ENCODE measurements around the gene TP53I13.

The TP53I13 gene

DNA sequence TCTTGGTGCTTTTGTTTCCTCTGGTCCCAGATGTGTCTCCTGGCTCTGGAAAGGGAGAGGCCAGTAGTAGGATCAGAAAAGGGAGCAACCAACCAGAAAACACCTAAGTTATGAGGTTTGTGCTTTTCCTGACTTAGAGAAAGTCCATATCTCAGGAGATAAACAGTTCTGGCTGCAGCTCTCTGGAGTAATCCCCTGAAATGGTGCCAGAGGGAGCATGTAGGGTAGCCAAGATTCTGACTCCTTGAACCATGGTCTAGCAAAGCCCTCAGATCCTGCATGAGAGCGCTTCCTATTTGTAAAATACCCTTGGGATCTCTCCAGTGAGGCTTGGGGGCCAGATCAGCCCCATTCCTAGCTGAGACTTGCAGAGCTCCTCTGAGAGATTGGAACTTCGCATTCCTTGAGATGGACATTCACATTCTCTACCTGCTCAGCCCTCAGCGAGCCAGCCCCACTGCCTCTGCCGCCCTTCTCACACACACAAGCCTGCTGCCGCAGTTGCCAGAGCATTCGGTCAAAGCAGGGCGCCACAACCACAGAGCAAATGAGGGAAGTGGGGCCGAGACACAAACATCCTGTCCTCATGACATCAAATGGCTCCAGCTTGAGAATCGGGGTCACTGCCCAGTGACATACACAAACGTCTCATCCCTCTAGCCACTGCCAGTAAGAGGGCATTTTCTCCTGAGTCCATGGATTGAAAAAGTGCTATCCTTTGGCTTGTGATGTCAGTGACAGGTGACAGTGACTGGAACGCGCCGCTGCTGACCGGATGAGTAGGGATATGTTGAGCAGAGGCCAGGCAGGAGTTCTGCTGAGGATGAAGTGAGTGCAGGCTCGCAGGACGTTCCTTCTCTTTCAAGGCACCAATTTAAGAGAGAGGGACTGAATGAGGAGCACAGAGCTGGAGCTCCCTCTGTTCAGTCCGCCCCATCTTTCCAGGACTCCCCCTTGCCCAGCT, 6.7 kb upstream of the TP53I13 start:
- Mint-ChIP-seq H3K36me3 (peaks cover 42% of the 10 kb centered on the region), H3K4me1 (peaks cover 59% of the 10 kb centered on the region), H3K9me3 (no peaks in the 10 kb centered on the region), H3K27ac (peak overlapping the region; percentile 90), H3K4me3 (peak overlapping the region; percentile 58)
- ATAC-seq (no peak), DNase-seq (ENCODE audit: low spot score in 2 of 2) (no peak)

DNA sequence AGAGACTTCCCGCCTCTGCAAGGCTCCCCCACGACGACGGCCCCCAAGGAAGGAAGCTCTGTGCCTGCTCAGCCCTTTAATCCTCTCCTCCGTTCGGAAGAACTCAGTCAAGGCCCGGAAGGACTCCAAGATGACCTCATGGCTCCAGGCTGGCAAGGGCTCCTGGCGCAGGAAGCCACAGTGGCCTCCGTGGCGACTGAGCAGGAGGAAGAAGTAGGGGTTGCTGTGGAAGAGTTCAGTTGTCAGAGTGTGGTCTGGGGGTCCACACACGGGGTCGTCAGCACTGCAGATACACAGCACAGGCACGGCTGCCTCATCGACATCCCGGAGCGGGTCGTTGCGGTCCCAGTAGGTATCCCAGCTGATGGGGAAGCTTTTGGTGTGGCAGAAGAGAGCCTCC, 5.9 kb upstream of the TP53I13 start:
- Mint-ChIP-seq H3K4me1 (peaks cover 51% of the 10 kb centered on the region), H3K36me3 (peaks cover 42% of the 10 kb centered on the region), H3K4me3 (peak overlapping the region; percentile 58), H3K9me3 (no peaks in the 10 kb centered on the region), H3K27ac (peak overlapping the region; percentile 90)
- ATAC-seq = no peak
- DNase-seq (ENCODE audit: low spot score in 2 of 2) = no peak

DNA sequence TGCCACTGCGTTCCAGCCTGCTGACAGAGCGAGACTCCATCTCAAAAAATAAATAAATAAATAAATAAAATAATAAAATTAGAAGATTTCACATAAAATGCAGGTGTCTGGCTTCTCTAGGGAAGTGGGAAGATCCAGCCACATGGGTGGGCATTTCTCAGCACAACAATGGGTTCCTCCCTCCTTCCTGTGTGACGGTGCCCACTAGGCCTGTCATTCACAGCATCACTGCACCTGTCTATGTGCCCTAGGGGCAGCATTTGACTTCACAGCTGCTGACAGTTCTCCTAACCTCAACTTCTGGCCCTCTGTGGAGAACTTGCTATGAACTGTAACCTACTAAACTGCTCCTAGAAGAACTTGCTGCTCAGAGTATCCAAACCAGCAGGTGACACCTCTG, 4.7 kb upstream of the TP53I13 start:
- peaks cover 47% of the 10 kb centered on the region for H3K4me1 Mint-ChIP-seq
- no peaks in the 10 kb centered on the region for H3K9me3 Mint-ChIP-seq
- H3K4me3 Mint-ChIP-seq = peak overlapping the region; percentile 97
- H3K36me3 Mint-ChIP-seq = peaks cover 42% of the 10 kb centered on the region
- ATAC-seq (no peak), DNase-seq (ENCODE audit: low spot score in 2 of 2) (no peak)
- H3K27ac Mint-ChIP-seq = peak overlapping the region; percentile 64

DNA sequence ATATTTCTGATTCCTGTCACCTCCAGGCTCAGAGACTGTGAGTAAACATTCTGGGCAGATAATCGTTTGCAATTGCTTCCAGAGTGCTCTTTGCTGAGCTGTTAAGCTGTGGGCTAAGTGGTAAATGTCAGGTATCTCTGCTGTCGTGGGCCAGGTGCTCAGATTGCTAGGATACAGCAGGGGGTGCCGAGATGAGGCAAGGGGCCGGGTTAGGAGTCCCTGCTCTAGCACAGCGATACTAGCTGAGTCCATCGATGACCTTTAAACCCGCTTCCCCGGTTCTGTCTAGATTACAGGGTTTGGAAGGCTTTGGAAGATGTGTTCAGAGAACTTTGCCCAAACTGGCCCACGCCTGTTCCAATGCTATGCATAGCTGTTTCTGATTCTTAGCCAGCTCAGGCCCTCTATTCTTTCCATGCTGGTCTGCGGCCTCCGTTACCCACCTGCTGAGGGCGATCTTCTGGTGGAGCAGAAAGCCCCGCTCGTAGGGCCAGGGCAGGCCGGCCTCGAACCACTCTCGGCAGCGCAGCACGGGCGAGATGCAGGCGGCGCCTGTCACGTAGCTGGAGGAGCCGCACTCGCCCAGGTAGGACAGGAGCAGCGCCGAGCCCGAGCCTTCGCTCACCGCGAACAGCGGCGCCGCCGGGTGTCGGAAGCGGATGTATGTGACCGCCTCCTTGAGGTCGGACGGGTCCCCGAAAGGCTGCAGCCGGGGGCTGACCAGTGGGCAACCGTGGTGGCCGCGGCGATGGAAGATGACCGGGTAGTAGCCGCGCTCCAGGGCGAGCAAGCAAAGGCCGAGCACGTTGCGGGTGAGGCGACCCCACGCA, 2.6 kb upstream of the TP53I13 start:
- Mint-ChIP-seq H3K9me3 (no peaks in the 10 kb centered on the region), H3K4me3 (peak overlapping the region; percentile 97)
- DNase-seq (ENCODE audit: low spot score in 2 of 2) = peak; percentile 48 to 84

DNA sequence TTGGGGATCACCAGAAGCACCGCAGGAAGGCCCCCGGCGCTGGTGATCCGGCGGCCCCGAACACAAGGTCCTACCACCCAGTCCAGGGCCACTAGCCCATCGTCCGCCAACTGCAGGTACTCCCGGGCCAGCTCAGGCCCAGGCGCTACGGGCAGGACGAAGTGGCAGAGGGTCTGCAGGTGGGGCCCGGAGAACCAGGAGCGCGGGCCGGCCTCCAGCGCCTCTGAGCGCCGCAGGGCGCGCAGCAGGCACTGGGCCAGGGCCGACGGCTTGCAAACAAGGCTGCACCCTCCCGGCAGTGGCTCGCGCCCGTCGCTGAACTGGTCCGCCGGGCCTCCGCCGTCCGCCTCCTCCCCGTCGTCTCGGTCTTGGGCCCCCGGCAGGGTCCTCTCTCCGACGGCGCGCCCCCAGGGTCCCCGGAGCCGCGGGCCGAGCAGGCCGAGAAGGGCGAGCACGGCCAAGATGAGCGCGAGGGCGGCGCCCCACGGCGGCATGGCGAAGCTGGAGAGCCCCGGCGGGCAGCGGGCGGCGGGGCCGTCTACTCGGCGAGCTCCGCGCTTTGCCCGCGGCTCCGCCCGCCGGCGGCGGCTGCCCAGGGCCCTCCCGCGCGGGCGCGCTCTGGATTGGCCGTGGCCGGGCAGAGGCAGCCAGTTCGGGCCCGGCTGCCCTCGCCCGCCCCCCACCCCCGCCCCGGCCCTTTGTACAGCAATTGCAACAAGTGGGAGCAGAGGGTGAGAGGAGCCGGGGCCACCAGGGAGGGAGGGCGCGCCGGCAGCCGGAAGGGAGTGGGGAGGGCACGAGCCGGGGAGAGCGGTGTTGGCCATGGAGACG, 1.8 kb upstream of the TP53I13 start, which contains the start of gene ABHD15:
Gene ABHD15 (minus strand): TSS at position 565 of the 831 bp plus-strand sequence. CDS start 71 bp downstream, at position 494.
- ATAC-seq (peak; percentile 66), DNase-seq (ENCODE audit: low spot score in 2 of 2) (peak; percentile 69 to 85)
- peaks cover 57% of the 10 kb centered on the region for H3K4me1 Mint-ChIP-seq
- peak within 1 kb of the TSS; percentile 89 for H3K27ac Mint-ChIP-seq
- H3K4me3 Mint-ChIP-seq = peak within 1 kb of the TSS; percentile 97
- peaks cover 32% of the 10 kb centered on the region for H3K36me3 Mint-ChIP-seq
- H3K9me3 Mint-ChIP-seq = no peaks in the 10 kb centered on the region

More for the DNA sequence above, 2.6 kb upstream of the TP53I13 start:
- Mint-ChIP-seq H3K36me3 (peaks cover 39% of the 10 kb centered on the region), H3K27ac (peak overlapping the region; percentile 89), H3K4me1 (peaks cover 54% of the 10 kb centered on the region)
- peak; percentile 29 for ATAC-seq

DNA sequence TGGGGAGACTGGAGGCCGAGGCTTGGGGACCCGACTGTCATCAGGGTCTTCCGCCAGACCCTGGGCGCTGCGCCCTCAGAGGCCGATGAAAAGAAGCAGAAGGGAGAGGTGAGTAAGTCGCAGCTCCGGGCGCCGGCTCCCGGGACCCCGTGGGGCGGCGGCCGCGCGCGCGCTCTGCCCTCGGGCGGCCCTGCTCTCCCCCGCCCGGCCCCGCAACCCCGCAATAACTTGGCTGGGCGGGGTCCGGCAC, 1.3 kb upstream of the TP53I13 start:
- peak overlapping the region; percentile 97 for H3K4me3 Mint-ChIP-seq
- no peaks in the 10 kb centered on the region for H3K9me3 Mint-ChIP-seq
- ATAC-seq = peak; percentile 6
- peak overlapping the region; percentile 84 for H3K27ac Mint-ChIP-seq
- peaks cover 52% of the 10 kb centered on the region for H3K4me1 Mint-ChIP-seq
- peak in 1 of 2 donors; percentile 85 for DNase-seq (ENCODE audit: low spot score in 2 of 2)
- peaks cover 27% of the 10 kb centered on the region for H3K36me3 Mint-ChIP-seq

DNA sequence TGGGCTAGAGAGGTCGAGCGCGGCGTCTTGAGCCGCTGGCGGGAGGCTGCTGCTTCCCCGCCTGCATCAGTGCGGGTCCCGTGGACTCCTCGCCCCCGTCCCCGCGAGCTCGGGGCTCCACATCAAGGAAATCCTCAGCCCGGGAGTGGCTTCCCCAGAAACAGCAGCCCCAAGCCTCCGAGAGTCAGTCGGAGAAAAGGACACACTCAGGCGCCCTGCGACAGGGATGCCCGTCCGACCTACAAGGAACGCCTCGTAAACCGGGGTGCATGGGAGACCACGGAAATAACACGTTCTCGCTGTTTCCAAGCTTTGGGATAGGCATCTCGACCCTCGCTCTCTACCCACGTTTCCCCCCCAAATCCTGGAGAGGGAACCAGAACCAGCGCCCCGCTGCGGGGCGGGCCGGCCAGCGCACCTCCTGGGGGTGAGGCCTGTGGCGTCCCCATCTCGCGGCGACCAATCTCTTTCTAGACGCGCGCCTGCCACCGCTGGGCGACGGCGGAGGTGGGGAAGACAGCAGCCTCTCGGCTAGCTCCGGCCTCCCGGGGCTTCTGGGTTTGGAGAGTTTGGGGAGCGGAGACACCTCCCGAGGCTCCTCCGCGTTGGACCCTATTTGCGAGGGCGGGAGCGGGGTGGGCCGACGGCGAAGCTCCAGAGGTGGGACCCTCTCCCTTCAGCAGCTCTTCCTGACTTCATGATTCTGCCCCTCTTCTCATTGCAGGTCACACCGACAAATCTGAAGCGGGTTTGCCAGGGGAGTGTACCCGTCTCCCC, 759 bp upstream of the TP53I13 start:
- Mint-ChIP-seq H3K4me1 (peaks cover 46% of the 10 kb centered on the region), H3K36me3 (peaks cover 22% of the 10 kb centered on the region), H3K27ac (peak overlapping the region; percentile 84), H3K4me3 (peak overlapping the region; percentile 97), H3K9me3 (no peaks in the 10 kb centered on the region)
- ATAC-seq = peak; percentile 68
- DNase-seq (ENCODE audit: low spot score in 2 of 2) = peak; percentile 63 to 88

DNA sequence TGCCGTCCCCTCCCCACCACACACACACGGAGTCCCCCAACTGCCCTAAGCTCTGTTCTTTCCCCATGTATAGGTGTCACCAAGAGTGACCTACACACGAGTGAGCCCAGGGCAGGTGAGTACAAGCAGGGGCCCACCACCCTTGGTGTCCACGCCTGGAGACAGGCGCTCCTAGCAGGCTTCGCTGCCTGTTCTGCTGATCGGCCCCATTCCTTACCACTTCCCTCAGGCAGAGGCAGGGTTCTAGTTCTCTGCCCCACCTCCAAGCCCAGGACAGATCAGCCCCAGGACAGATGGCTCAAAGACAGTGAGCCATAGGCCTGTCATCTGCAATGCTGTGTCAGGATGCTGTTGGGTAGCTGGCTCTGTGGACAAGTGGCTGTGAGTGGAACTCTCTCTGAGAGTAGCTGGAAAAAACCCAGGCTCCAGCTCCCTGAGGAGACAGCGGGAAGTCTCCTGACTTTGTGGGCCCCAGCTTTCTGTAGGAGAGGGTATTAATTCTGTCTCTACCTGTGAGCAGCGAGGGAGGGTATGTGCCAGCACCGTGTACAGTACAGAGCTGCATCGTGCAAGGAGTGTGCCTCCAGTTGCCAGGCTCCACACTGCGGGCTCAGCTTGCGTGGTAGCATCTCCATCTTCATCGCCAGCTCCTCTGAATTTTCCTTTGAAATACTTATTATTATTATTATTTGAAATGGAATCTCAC, 897 bp downstream of the TP53I13 start:
- no peak for DNase-seq (ENCODE audit: low spot score in 2 of 2)
- H3K4me1 Mint-ChIP-seq = peaks cover 52% of the 10 kb centered on the region
- H3K4me3 Mint-ChIP-seq = peak overlapping the region; percentile 97
- peak overlapping the region; percentile 92 for H3K27ac Mint-ChIP-seq
- no peak for ATAC-seq
- peaks cover 33% of the 10 kb centered on the region for H3K36me3 Mint-ChIP-seq
- H3K9me3 Mint-ChIP-seq = no peaks in the 10 kb centered on the region

DNA sequence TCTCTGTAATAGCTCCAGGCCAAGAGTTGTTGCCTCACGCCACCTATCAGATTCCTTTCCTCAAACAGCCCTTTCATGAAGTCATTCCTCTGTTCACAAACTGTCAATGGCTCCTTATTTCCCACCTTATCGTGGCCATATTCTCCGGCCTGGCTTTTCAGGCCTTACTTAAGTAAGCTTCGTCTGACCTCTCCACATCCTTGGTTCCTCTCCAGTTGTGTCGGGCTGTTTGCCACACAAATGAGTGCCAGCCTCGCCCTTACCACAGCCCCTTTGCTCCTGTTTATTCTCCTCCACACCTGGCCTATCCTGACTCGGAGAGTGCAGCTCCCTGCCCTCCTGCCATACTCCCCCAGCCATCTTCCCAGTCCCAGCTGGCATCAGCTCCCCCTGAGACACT, 2.0 kb downstream of the TP53I13 start:
- H3K4me1 Mint-ChIP-seq = peaks cover 47% of the 10 kb centered on the region
- no peak overlapping the region for H3K27ac Mint-ChIP-seq
- ATAC-seq (no peak), DNase-seq (ENCODE audit: low spot score in 2 of 2) (no peak)
- peak overlapping the region; percentile 16 for H3K4me3 Mint-ChIP-seq
- H3K9me3 Mint-ChIP-seq = no peaks in the 10 kb centered on the region
- peaks cover 44% of the 10 kb centered on the region for H3K36me3 Mint-ChIP-seq

DNA sequence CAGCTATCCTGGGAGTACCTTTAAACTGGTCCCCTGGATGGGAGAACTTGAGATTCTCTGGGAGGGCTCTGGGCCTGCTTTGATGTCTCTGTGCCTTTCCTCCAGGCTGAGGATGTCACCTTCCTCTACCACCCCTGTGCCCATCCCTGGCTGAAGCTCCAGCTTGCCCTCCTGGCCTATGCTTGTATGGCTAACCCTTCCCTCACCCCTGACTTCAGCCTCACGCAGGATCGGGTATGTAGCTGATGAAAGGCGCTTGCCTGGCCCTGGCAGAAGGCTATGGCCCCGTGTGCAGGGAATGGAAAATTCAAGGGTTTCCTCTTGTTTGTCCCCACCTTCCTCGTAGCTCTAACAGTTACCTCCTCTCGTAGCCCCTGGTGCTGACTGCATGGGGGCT, 3.0 kb downstream of the TP53I13 start:
- Mint-ChIP-seq H3K27ac (no peak overlapping the region), H3K4me1 (peaks cover 40% of the 10 kb centered on the region), H3K4me3 (no peak overlapping the region), H3K36me3 (peaks cover 51% of the 10 kb centered on the region), H3K9me3 (no peaks in the 10 kb centered on the region)
- no peak for DNase-seq (ENCODE audit: low spot score in 2 of 2)
- no peak for ATAC-seq

DNA sequence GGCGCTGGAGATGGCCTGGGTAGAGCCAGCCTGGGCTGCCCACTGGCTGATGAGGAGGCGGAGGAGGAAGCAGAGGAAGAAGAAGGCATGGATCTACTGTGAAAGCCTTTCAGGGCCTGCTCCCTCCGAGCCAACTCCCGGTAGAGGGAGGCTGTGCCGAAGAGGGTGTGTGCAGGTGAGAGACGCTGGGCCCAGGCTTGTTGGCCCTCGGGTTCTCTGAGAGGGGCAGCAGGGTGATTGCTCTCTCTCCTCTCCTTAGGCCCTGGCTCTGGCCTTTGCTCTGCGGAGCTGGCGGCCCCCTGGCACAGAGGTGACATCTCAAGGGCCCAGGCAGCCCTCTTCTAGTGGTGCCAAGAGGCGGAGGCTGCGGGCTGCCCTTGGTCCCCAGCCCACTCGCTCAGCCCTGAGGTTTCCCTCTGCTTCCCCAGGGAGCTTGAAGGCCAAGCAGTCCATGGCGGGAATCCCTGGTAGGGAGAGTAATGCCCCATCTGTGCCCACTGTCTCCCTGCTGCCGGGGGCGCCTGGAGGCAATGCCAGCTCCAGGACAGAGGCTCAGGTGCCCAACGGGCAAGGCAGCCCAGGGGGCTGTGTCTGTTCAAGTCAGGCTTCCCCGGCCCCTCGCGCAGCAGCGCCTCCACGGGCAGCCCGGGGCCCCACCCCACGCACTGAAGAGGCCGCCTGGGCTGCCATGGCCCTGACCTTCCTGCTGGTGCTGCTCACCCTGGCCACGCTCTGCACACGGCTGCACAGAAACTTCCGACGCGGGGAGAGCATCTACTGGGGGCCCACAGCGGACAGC, 3.6 kb downstream of the TP53I13 start:
- H3K4me3 Mint-ChIP-seq = no peak overlapping the region
- peaks cover 54% of the 10 kb centered on the region for H3K36me3 Mint-ChIP-seq
- DNase-seq (ENCODE audit: low spot score in 2 of 2) (no peak), ATAC-seq (no peak)
- peaks cover 40% of the 10 kb centered on the region for H3K4me1 Mint-ChIP-seq
- H3K9me3 Mint-ChIP-seq = no peaks in the 10 kb centered on the region
- H3K27ac Mint-ChIP-seq = no peak overlapping the region

DNA sequence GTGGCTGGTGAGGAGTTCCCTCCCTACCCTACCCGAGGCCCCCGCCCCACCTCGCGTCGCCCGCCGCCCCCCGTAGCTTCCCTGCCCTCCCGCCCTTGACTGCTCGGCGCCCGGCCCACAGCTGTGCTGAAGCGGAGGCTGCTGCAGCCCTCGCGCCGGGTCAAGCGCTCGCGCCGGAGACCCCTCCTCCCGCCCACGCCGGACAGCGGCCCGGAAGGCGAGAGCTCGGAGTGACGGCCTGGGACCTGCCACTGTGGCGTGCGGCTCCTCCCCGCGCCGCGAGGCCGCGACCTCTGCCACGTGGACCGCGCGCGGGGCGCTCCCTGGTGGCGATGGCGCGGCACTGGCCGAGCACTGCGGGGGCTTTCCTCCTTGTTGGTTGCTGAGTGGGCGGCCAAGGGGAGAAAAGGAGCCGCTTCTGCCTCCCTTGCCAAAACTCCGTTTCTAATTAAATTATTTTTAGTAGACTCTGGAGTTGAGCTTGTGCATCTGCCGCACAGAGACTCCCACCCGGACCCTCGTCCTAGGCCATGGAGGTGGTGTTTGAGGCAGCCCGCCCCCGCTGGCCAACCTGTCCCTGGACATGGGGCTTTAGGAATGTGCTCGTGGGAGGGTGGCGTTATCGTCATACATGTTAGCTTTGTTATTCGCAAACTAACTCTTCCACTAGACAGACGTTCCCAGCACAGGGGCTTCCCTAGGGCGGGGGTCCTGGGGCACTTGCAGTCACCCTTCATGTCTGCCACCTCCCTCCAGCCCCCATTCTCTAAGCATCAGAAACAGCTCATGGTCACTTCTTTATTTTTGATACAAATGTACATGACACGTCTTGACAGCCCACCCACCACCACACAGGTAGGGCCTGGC, 4.4 kb downstream of the TP53I13 start:
- Mint-ChIP-seq H3K27ac (peak overlapping the region; percentile 69), H3K36me3 (peaks cover 59% of the 10 kb centered on the region), H3K9me3 (no peaks in the 10 kb centered on the region), H3K4me1 (peaks cover 40% of the 10 kb centered on the region), H3K4me3 (peak overlapping the region; percentile 11)
- peak in 1 of 2 donors; percentile 63 for DNase-seq (ENCODE audit: low spot score in 2 of 2)
- ATAC-seq = peak; percentile 62

Measured in stimulated activated effector memory CD8-positive, alpha-beta T cell treated with anti-CD3 and anti-CD28 coated beads, Interleukin-12 subunit alpha, Interleukin-12 subunit beta, amount 100 ng/mL, for 72 hours (primary cell).